Astrocyte (in vitro differentiated cells and primary cell): Measurements from ENCODE around the gene PCDHGA10. TPM values are rescaled to one million over a fixed set of nuclear protein-coding genes. Genes with fewer than 3 reads are reported as not detected.
"Not testable (repeated sequence)": the region's sequence is repeated elsewhere in the genome, so short reads cannot be mapped to it uniquely, and the experiment has no call there.

Source experiments
- DNase-seq: peaks from one replicate; pipeline ENCODE4 v3.0.0-alpha.2; 2010; ENCODE audit warnings: low read depth
- FAIRE-seq: peaks from 2 replicates; lab custom pipeline; 2011; peaks lifted over from hg19 to GRCh38; lab: Jason Lieb, UNC
- H2AFZ ChIP-seq: 2 replicates; pipeline ENCODE4 v1.6.0; 2012; ENCODE audit warnings: low read depth, low read length, inconsistent platforms
- H3K27ac ChIP-seq: 2 replicates; pipeline ENCODE4 v1.5.1; 2011; ENCODE audit warnings: low read depth, low read length, inconsistent platforms
- H3K27me3 ChIP-seq: 2 replicates; pipeline ENCODE4 v1.6.0; 2011; ENCODE audit warnings: low read length, inconsistent platforms; ENCODE audit not compliant: insufficient read depth
- H3K36me3 ChIP-seq: 2 replicates; pipeline ENCODE4 v1.5.1; 2011; ENCODE audit warnings: low read length, inconsistent platforms; ENCODE audit not compliant: insufficient read depth
- H3K4me1 ChIP-seq: 2 replicates; pipeline ENCODE4 v1.5.1; 2011; ENCODE audit warnings: low read length, inconsistent platforms; ENCODE audit not compliant: insufficient read depth
- H3K4me2 ChIP-seq: 2 replicates; pipeline ENCODE4 v1.6.0; 2012; ENCODE audit warnings: low read length, inconsistent platforms
- H3K4me3 ChIP-seq: 2 replicates; pipeline ENCODE4 v1.5.1; 2011; ENCODE audit warnings: low read depth, mild to moderate bottlenecking, low read length, inconsistent platforms; ENCODE audit not compliant: insufficient read depth
- H3K79me2 ChIP-seq: 2 replicates; pipeline ENCODE4 v1.6.0; 2012; ENCODE audit warnings: mild to moderate bottlenecking, low read length, inconsistent platforms; ENCODE audit not compliant: insufficient read depth
- H3K9ac ChIP-seq: 2 replicates; pipeline ENCODE4 v1.6.0; 2012; ENCODE audit warnings: mild to moderate bottlenecking, low read length, inconsistent platforms
- H3K9me3 ChIP-seq: 2 replicates; pipeline ENCODE4 v1.5.1; 2012; ENCODE audit warnings: low read depth, mild to moderate bottlenecking, low read length, inconsistent platforms; ENCODE audit not compliant: insufficient read depth
- H4K20me1 ChIP-seq: 2 replicates; pipeline ENCODE4 v1.6.0; 2012; ENCODE audit warnings: low read length, inconsistent platforms; ENCODE audit not compliant: insufficient read depth
- H3K27ac Mint-ChIP-seq: one replicate; pipeline ENCODE4 v1.8.0; 2021; ENCODE audit warnings: mild to moderate bottlenecking, mixed read lengths; ENCODE audit not compliant: unreplicated experiment
- H3K27me3 Mint-ChIP-seq: one replicate; pipeline ENCODE4 v1.8.0; 2021; ENCODE audit warnings: low read depth, mixed read lengths; ENCODE audit not compliant: unreplicated experiment
- H3K36me3 Mint-ChIP-seq: one replicate; pipeline ENCODE4 v1.8.0; 2021; ENCODE audit warnings: low read depth, mixed read lengths; ENCODE audit not compliant: unreplicated experiment
- H3K4me1 Mint-ChIP-seq: one replicate; pipeline ENCODE4 v1.8.0; 2021; ENCODE audit warnings: low read depth, mixed read lengths; ENCODE audit not compliant: unreplicated experiment
- H3K4me3 Mint-ChIP-seq: one replicate; pipeline ENCODE4 v1.8.0; 2021; ENCODE audit warnings: mild to moderate bottlenecking, moderate library complexity, mixed read lengths; ENCODE audit not compliant: unreplicated experiment
- H3K9me3 Mint-ChIP-seq: one replicate; pipeline ENCODE4 v1.8.0; 2021; ENCODE audit warnings: mild to moderate bottlenecking, mixed read lengths; ENCODE audit not compliant: unreplicated experiment
- CTCF ChIP-seq: IDR thresholded peaks from 2 replicates; pipeline ENCODE4 v1.5.1; 2011; ENCODE audit warnings: low read depth, mild to moderate bottlenecking, inconsistent platforms, low read length, moderate library complexity; ENCODE audit not compliant: insufficient read depth
- EZH2 ChIP-seq: IDR thresholded peaks from 2 replicates; pipeline ENCODE4 v1.6.1; 2012; ENCODE audit warnings: mild to moderate bottlenecking, low read length, inconsistent platforms; ENCODE audit not compliant: insufficient read depth
- total RNA-seq: library from RNA; stranded (reverse); gene quantifications from 2 replicates; pipeline ENCODE4 v1.2.1, GENCODE V29; 2021

PCDHGA10 gene
- total RNA-seq, 1 donor from 2014 or later = 34.0 TPM

DNA sequence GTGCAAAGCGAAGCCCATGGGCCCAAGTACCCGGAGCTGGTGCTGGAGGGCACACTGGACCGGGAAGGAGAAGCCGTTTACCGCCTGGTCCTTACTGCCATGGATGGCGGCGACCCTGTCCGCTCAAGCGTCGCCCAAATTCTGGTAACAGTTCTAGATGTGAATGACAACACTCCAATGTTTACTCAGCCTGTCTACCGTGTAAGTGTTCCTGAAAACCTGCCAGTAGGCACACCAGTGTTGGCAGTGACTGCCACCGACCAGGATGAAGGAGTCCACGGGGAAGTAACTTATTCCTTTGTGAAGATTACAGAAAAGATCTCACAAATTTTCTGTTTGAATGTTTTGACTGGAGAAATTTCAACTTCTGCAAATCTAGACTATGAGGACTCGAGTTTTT, 38.2 kb upstream of the PCDHGA10 start:
- Mint-ChIP-seq H3K27ac (no peak overlapping the region), H3K4me3 (no peak overlapping the region), H3K9me3 (peaks cover 31% of the 10 kb centered on the region), H3K4me1 (no peaks in the 10 kb centered on the region), H3K27me3 (no peaks in the 10 kb centered on the region), H3K36me3 (peaks cover 7% of the 10 kb centered on the region)
- Histone ChIP-seq H3K27ac (no peak overlapping the region), H3K79me2 (no peaks in the 10 kb centered on the region), H3K9me3 (peaks cover 52% of the 10 kb centered on the region), H3K27me3 (no peaks in the 10 kb centered on the region), H4K20me1 (no peaks in the 10 kb centered on the region), H3K9ac (no peak overlapping the region), H2AFZ (no peak overlapping the region), H3K4me3 (peak overlapping the region; percentile 49), H3K36me3 (no peaks in the 10 kb centered on the region), H3K4me2 (peak overlapping the region; percentile 72), H3K4me1 (no peaks in the 10 kb centered on the region)
- TF ChIP-seq CTCF (no peak), EZH2 (no peak)
- FAIRE-seq (no peak), DNase-seq (no peak)

- not testable (repeated sequence) for H3K4me3 Mint-ChIP-seq, FAIRE-seq, H3K79me2 ChIP-seq, H3K4me2 ChIP-seq, H2AFZ ChIP-seq, H3K36me3 Mint-ChIP-seq, H3K27ac ChIP-seq, H3K4me3 ChIP-seq, H4K20me1 ChIP-seq, H3K27me3 ChIP-seq, H3K4me1 ChIP-seq, H3K27ac Mint-ChIP-seq, H3K36me3 ChIP-seq, DNase-seq, H3K9ac ChIP-seq, H3K27me3 Mint-ChIP-seq, H3K4me1 Mint-ChIP-seq
- peaks cover 28% of the 10 kb centered on the region for H3K9me3 Mint-ChIP-seq
- H3K9me3 ChIP-seq = peaks cover 46% of the 10 kb centered on the region
These were observed 37.2 kb upstream of the PCDHGA10 start for GRCh38 chr5:141375444-141376155.

DNA sequence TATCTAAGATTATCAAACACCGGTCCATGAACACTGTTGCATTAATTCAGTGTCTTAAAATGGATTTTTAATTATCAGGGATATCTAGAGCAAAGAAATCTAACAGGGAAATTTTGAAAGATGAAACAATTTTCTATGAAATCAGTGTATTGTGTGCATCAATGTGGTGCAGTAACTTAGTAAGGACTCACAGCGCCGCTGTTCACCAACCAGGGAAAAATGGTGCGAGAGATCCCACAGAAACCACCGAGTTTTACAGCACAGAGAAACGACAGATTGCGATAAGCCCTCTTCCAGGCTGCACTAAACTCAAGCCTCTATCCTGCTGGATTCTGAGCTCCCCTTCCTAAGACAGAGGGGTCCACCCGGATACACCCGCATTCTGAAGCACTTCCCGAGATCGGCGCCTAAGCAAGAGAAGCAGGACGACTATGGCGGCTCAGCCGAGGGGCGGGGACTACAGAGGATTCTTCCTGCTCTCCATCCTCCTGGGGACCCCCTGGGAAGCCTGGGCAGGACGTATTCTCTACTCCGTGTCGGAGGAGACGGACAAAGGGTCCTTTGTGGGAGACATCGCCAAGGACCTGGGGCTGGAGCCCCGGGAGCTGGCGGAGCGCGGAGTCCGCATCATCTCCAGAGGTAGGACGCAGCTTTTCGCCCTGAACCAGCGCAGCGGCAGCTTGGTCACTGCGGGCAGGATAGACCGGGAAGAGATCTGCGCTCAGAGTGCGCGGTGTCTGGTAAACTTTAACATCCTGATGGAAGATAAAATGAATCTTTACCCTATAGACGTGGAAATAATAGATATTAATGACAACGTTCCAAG, 30.1 kb upstream of the PCDHGA10 start, which contains the start of gene PCDHGA7:
PCDHGA7 (plus strand) TSS at position 274 of the 826 bp plus-strand sequence; CDS start at position 432, 158 bp downstream.
- Mint-ChIP-seq H3K9me3 (peaks cover 9% of the 10 kb centered on the region), H3K4me1 (no peaks in the 10 kb centered on the region), H3K4me3 (peak within 1 kb of the TSS; percentile 79), H3K36me3 (peaks cover 5% of the 10 kb centered on the region), H3K27me3 (no peaks in the 10 kb centered on the region), H3K27ac (no peak within 1 kb of the TSS)
- H3K4me3 ChIP-seq = peak within 1 kb of the TSS; percentile 62
- H3K4me1 ChIP-seq = no peaks in the 10 kb centered on the region
- no peak within 1 kb of the TSS for H3K27ac ChIP-seq
- H3K9me3 ChIP-seq = peaks cover 27% of the 10 kb centered on the region
- H3K4me2 ChIP-seq = peak within 1 kb of the TSS; percentile 80
- H3K27me3 ChIP-seq = no peaks in the 10 kb centered on the region
- H2AFZ ChIP-seq = peak within 1 kb of the TSS; percentile 70
- H3K36me3 ChIP-seq = no peaks in the 10 kb centered on the region
- no peaks in the 10 kb centered on the region for H3K79me2 ChIP-seq
- TF ChIP-seq EZH2 (no peak), CTCF (peak; percentile 43)
- no peaks in the 10 kb centered on the region for H4K20me1 ChIP-seq
- no peak for FAIRE-seq
- DNase-seq = peak; percentile 30
- peak within 1 kb of the TSS; percentile 74 for H3K9ac ChIP-seq
